Activated naive CD8-positive, alpha-beta T cell treated with anti-CD3 and anti-CD28 coated beads for 36 hours (primary cell): ENCODE measurements around the gene PARS2. TPM values are rescaled to one million over a fixed set of nuclear protein-coding genes. Genes with fewer than 3 reads are reported as not detected.

Source experiments
- DNase-seq: peaks from one replicate; pipeline ENCODE4 v3.0.0; 2021
- H3K27ac Mint-ChIP-seq: one replicate; pipeline ENCODE4 v1.8.0; 2022; ENCODE audit warnings: mild to moderate bottlenecking, moderate library complexity, mixed read lengths
- H3K27me3 Mint-ChIP-seq: one replicate; pipeline ENCODE4 v1.8.0; 2022; ENCODE audit warnings: mild to moderate bottlenecking, mixed read lengths
- H3K36me3 Mint-ChIP-seq: one replicate; pipeline ENCODE4 v1.8.0; 2021; ENCODE audit warnings: mild to moderate bottlenecking, mixed read lengths
- H3K4me1 Mint-ChIP-seq: one replicate; pipeline ENCODE4 v1.8.0; 2021; ENCODE audit warnings: mixed read lengths
- H3K4me3 Mint-ChIP-seq: one replicate; pipeline ENCODE4 v1.8.0; 2022; ENCODE audit warnings: mild to moderate bottlenecking, moderate library complexity, mixed read lengths
- H3K9me3 Mint-ChIP-seq: one replicate; pipeline ENCODE4 v1.8.0; 2022; ENCODE audit warnings: mixed read lengths
- total RNA-seq, 2 experiments: library from RNA; stranded (reverse); gene quantifications; one replicate each; pipeline ENCODE4 v1.2.3, GENCODE V29; 2021

Gene PARS2
- total RNA-seq, 2 experiments from 2014 or later: 6.4 to 6.6 TPM

GRCh38 chr1:54764922-54765561, 719 bp upstream of the PARS2 start:
- no peak for DNase-seq
- H3K27me3 Mint-ChIP-seq: no peaks in the 10 kb centered on the region
- H3K27ac Mint-ChIP-seq: peak overlapping the region; percentile 82
- peaks cover 24% of the 10 kb centered on the region for H3K4me1 Mint-ChIP-seq
- H3K36me3 Mint-ChIP-seq: peaks cover 3% of the 10 kb centered on the region
- H3K9me3 Mint-ChIP-seq: no peaks in the 10 kb centered on the region
- H3K4me3 Mint-ChIP-seq: peak overlapping the region; percentile 89

- Mint-ChIP-seq H3K4me3 (peak overlapping the region; percentile 89), H3K27ac (peak overlapping the region; percentile 92)
Measured at GRCh38 chr1:54763816-54764132, 549 bp downstream of the PARS2 start.

DNA sequence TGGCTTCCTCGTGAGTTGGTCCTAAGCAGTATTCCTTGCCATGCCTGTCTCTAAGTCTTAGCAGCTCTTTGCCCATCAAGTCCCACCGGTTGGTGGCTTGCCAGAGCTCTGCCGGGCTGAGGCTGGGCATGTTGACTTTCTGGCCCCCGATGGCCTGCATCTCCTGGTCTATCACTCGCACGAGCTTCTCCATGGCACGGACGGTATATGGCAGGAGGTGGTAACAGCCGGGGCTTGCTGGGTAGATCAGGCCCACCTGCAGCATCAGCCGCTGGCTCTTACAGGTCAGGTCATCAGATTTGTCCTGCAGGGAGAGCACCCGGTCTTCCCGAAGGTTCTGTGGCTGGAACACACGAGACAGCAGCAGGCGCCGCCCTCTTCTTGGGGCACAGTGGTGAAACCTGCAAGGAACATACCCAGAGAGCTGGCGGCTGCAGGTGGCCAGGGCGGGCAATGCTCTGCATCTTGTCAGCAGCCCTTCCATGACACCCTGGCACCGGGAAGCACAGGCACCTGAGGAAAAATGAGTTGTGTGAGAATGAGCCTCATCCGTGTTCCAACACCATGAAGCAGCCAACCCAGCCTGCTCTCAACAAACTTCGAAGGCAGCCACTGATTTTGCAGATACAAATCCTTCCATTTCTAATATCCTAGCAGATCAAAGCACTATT, 5.5 kb downstream of the PARS2 start:
- Mint-ChIP-seq H3K4me3 (no peak overlapping the region), H3K27me3 (no peaks in the 10 kb centered on the region), H3K36me3 (peaks cover 3% of the 10 kb centered on the region), H3K9me3 (no peaks in the 10 kb centered on the region), H3K27ac (no peak overlapping the region), H3K4me1 (peaks cover 23% of the 10 kb centered on the region)
- DNase-seq: no peak

More at GRCh38 chr1:54763816-54764132, 549 bp downstream of the PARS2 start:
- peaks cover 26% of the 10 kb centered on the region for H3K4me1 Mint-ChIP-seq
- no peaks in the 10 kb centered on the region for H3K9me3 Mint-ChIP-seq
- no peaks in the 10 kb centered on the region for H3K27me3 Mint-ChIP-seq
- peak; percentile 11 for DNase-seq
- peaks cover 3% of the 10 kb centered on the region for H3K36me3 Mint-ChIP-seq

GRCh38 chr1:54757833-54758232, 6.5 kb downstream of the PARS2 start:
- Mint-ChIP-seq H3K4me1 (peaks cover 16% of the 10 kb centered on the region), H3K4me3 (no peak overlapping the region), H3K36me3 (peaks cover under 1% of the 10 kb centered on the region), H3K27me3 (no peaks in the 10 kb centered on the region), H3K27ac (no peak overlapping the region), H3K9me3 (no peaks in the 10 kb centered on the region)
- DNase-seq: no peak

- Mint-ChIP-seq H3K9me3 (no peaks in the 10 kb centered on the region), H3K4me3 (no peak overlapping the region), H3K4me1 (peaks cover 4% of the 10 kb centered on the region), H3K36me3 (no peaks in the 10 kb centered on the region), H3K27ac (no peak overlapping the region), H3K27me3 (no peaks in the 10 kb centered on the region)
- DNase-seq: no peak
Measured at GRCh38 chr1:54754486-54755285, 9.6 kb downstream of the PARS2 start.

DNA sequence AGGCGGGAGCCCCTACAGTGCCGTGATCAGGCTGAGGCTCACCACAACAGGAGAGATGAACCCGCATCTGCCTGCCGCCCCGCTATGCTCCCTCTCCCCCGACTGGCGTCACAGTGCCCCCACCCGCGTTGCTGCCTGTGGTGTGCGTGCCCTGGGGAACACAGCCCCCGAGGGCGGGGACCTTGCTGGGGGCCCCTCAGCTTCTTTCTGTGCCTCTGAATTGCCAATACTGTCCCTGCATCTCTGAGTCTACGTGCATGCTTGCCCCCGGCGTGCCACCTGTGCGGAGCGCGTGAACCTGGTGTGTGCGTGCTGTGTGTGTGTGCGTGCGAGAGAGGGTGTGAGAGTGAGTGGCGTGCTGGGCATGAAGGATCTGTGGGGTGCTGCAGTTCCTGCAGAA, 10.3 kb downstream of the PARS2 start:
- Mint-ChIP-seq H3K27me3 (no peaks in the 10 kb centered on the region), H3K27ac (no peak overlapping the region), H3K4me1 (peaks cover 4% of the 10 kb centered on the region), H3K36me3 (no peaks in the 10 kb centered on the region), H3K4me3 (no peak overlapping the region), H3K9me3 (no peaks in the 10 kb centered on the region)
- DNase-seq: no peak

GRCh38 chr1:54751426-54751825, 12.9 kb downstream of the PARS2 start:
- no peak for DNase-seq
- no peaks in the 10 kb centered on the region for H3K27me3 Mint-ChIP-seq
- no peak overlapping the region for H3K27ac Mint-ChIP-seq
- H3K4me3 Mint-ChIP-seq: no peak overlapping the region
- peaks cover 4% of the 10 kb centered on the region for H3K4me1 Mint-ChIP-seq
- H3K36me3 Mint-ChIP-seq: no peaks in the 10 kb centered on the region
- no peaks in the 10 kb centered on the region for H3K9me3 Mint-ChIP-seq

- no peak overlapping the region for H3K27ac Mint-ChIP-seq
- H3K36me3 Mint-ChIP-seq: no peaks in the 10 kb centered on the region
- no peak overlapping the region for H3K4me3 Mint-ChIP-seq
- no peaks in the 10 kb centered on the region for H3K9me3 Mint-ChIP-seq
- H3K27me3 Mint-ChIP-seq: no peaks in the 10 kb centered on the region
- H3K4me1 Mint-ChIP-seq: no peaks in the 10 kb centered on the region
- DNase-seq: no peak
Measured at GRCh38 chr1:54750596-54750995, 13.7 kb downstream of the PARS2 start.

- no peaks in the 10 kb centered on the region for H3K4me1 Mint-ChIP-seq
- no peaks in the 10 kb centered on the region for H3K27me3 Mint-ChIP-seq
- no peak overlapping the region for H3K4me3 Mint-ChIP-seq
- H3K27ac Mint-ChIP-seq: no peak overlapping the region
- peaks cover 2% of the 10 kb centered on the region for H3K36me3 Mint-ChIP-seq
- H3K9me3 Mint-ChIP-seq: no peaks in the 10 kb centered on the region
- DNase-seq: no peak
Measured at GRCh38 chr1:54748094-54748835, 16.1 kb downstream of the PARS2 start.

GRCh38 chr1:54745864-54746263, 18.5 kb downstream of the PARS2 start:
- Mint-ChIP-seq H3K4me3 (no peak overlapping the region), H3K27me3 (no peaks in the 10 kb centered on the region), H3K27ac (no peak overlapping the region), H3K4me1 (no peaks in the 10 kb centered on the region), H3K36me3 (peaks cover 9% of the 10 kb centered on the region), H3K9me3 (no peaks in the 10 kb centered on the region)
- DNase-seq: no peak

GRCh38 chr1:54745274-54745673, 19.0 kb downstream of the PARS2 start:
- no peaks in the 10 kb centered on the region for H3K9me3 Mint-ChIP-seq
- no peaks in the 10 kb centered on the region for H3K27me3 Mint-ChIP-seq
- H3K4me3 Mint-ChIP-seq: no peak overlapping the region
- no peak for DNase-seq
- H3K4me1 Mint-ChIP-seq: no peaks in the 10 kb centered on the region
- H3K27ac Mint-ChIP-seq: no peak overlapping the region
- H3K36me3 Mint-ChIP-seq: peaks cover 9% of the 10 kb centered on the region

DNA sequence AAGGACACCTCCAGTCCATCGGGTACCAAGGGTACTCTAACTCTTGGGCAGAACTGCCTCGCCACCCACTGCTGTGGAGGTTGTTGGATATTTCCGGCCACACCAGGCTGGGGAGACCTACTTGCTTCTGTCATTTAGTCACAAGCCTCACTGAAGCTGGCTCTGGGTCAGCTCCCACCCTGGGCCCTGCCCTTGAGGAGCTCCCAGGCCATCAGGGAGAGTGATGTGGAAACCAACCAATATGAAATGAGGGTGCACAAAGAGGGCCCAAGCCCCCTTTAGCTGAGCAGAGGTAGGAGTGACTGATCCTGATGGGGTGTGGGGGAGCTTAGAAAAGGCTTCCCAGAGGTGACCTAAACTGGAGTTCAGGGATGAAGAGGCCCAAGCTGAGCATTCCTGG, 19.6 kb downstream of the PARS2 start:
- Mint-ChIP-seq H3K27ac (no peak overlapping the region), H3K27me3 (no peaks in the 10 kb centered on the region), H3K4me1 (no peaks in the 10 kb centered on the region), H3K4me3 (no peak overlapping the region), H3K36me3 (peaks cover 9% of the 10 kb centered on the region), H3K9me3 (no peaks in the 10 kb centered on the region)
- no peak for DNase-seq

DNA sequence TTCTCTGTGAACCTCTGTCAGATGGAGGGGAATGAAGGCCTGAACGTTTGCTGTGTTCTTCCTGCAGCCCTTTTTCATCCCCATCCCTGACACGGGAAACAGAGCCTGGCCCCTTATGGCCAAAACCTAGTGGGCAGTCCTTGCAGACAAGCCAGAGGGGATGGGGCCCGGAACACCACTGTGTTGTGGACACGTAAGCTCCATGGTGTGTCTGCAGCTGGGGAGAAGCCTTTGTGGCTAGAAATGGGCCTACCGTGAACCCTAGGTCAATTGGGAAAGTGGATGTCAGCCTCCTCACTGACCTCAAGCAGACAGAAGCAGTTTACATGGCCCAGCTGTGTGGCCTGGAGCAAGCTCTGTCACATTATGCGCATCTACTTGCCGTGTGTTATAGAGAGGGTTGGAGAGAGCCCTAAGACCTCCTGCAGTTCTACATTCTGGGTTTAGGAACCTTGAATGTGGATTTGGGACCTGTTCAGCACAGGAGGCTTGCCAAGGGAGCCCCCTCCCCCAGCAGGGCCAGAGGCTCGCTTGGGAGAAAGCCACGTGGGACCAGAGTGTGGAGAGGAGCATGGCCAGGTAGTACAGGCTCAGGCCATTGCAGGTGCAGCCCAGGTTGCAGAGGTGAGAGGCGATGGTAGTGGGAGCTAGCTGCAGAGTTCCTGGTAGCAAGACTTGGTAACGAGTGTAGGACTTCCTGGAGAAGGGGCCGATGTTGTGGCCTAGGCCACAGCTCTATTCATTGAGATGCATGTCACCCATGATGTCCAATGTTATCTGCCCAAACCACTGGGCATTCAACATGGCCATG, 20.7 kb downstream of the PARS2 start:
- Mint-ChIP-seq H3K27me3 (no peaks in the 10 kb centered on the region), H3K4me1 (no peaks in the 10 kb centered on the region), H3K9me3 (no peaks in the 10 kb centered on the region), H3K36me3 (peaks cover 9% of the 10 kb centered on the region), H3K4me3 (no peak overlapping the region), H3K27ac (no peak overlapping the region)
- no peak for DNase-seq

DNA sequence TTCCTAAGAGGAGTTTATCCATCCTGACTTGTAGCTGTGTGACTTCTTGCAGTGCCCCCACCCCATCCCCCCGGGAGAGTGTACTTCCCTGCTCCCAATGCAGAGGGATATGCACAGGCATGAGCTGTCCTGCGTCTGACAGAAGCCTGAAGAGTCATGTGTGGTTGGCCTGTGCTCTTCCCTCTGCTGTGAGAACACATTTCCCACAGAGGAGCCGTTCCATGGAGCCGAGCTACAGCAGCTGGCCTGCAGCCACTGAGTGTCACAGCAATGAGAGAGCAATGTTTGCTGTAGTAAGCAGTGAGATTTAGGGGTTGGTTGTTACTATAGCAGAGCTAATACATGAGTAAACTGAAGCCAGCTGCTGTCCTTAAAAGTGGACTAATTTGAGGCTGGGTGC, 22.0 kb downstream of the PARS2 start:
- DNase-seq: no peak
- no peaks in the 10 kb centered on the region for H3K27me3 Mint-ChIP-seq
- H3K9me3 Mint-ChIP-seq: no peaks in the 10 kb centered on the region
- no peak overlapping the region for H3K4me3 Mint-ChIP-seq
- H3K36me3 Mint-ChIP-seq: peaks cover 14% of the 10 kb centered on the region
- H3K4me1 Mint-ChIP-seq: no peaks in the 10 kb centered on the region
- no peak overlapping the region for H3K27ac Mint-ChIP-seq
